AG09319 (cell line): ENCODE measurements around the gene CHD9.

ENCODE experiments used
- DNase-seq: peaks from one replicate; pipeline ENCODE4 v3.0.0-alpha.2; 2010; ENCODE audit warnings: low read depth; ENCODE audit errors: extremely low read depth
- TF ChIP-seq, protein P1 (sequence below): IDR thresholded peaks from 2 replicates; pipeline ENCODE4 v1.5.1; 2011; ENCODE audit warnings: low read depth, mild to moderate bottlenecking, inconsistent platforms, low read length, moderate library complexity

Gene CHD9

DNA sequence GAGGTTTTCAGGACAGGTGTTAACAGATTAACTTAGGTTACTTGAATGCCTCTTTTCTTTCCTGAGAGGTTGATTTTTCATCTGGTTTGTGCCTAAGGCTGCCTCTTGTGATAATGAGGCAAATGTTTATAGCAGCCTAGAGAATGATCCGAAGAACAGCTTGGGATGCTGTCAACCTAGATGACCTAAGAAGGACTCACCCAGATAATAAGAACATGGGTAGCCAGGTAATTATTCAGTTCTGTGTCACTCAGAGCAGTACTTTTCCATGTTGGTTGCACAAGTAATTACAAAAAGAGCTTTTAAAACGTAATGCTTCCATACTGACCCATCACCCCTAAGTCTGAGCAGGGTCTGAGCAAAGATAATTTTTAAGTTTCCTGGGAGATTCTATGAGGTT, 60.3 kb downstream of the CHD9 start:
- TF ChIP-seq, protein P1, sequence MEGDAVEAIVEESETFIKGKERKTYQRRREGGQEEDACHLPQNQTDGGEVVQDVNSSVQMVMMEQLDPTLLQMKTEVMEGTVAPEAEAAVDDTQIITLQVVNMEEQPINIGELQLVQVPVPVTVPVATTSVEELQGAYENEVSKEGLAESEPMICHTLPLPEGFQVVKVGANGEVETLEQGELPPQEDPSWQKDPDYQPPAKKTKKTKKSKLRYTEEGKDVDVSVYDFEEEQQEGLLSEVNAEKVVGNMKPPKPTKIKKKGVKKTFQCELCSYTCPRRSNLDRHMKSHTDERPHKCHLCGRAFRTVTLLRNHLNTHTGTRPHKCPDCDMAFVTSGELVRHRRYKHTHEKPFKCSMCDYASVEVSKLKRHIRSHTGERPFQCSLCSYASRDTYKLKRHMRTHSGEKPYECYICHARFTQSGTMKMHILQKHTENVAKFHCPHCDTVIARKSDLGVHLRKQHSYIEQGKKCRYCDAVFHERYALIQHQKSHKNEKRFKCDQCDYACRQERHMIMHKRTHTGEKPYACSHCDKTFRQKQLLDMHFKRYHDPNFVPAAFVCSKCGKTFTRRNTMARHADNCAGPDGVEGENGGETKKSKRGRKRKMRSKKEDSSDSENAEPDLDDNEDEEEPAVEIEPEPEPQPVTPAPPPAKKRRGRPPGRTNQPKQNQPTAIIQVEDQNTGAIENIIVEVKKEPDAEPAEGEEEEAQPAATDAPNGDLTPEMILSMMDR = no peak
- no peak for DNase-seq

DNA sequence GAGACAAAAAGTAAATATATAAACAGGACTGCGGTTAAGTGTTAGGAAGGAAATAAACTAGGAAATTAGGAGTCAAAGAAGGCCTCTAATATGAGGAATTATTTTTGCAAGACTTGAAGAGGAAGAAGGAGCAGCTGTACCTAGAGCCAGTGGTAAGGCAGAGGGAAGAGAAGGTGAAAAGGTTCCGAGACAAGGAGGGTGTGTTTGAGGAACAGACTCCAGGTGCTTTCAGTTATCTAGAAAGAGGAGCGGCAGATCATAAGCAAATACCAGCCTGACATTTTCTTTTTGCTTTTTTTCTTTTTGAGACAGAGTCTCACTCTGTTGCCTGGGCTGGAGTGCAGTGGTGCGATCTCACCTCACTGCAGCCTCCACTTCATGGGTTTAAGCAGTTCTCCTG, 61.0 kb downstream of the CHD9 start:
- no peak for DNase-seq
- TF ChIP-seq, protein P1 = no peak

DNA sequence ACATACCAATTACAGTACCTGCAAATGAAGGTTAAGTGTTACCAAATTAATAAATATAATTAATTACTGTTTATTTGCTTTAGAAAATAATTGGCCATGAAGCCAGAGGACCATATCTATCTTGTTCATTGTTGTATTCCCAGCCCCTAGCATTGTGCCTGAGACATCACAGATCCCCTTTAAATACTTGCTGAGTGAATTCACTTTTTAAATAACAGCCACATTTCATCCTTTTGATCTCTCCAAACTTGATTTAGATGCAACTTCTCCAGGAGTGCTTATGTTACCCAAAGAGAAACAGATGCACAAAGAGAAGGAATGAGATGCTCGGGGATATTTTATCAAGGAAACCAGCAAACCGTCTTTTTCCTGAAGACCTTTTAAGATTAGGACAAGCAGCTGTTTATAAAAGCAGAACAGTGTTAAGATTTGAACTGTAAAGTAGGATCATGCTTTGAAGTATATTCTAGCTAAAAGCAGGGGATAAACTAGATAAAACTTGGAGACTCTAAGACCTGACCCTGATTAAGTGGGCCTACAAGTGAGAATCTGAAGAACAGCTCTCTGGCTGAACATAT, 66.3 kb downstream of the CHD9 start:
- TF ChIP-seq, protein P1 = no peak

DNA sequence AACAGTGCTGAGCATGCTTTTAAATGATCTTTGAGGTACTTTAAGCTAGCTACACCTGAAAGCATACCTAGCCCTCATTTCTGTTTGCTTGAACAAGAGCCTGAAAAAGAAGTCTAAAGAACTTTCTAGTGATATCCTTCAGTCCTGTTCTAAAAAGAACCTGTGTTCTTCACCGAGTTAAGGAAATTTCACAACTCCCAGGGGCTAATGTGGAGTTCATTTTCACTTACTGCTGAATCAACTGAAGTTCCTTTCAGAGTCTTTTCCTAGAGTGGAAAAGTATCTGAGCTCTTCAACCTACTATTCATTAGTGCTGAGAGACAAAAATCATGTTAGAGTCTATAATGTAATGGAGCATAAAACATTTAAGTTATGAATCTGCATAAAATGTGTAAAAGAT, 66.9 kb downstream of the CHD9 start:
- no peak for DNase-seq

More for the DNA sequence above, 66.3 kb downstream of the CHD9 start:
- no peak for DNase-seq

DNA sequence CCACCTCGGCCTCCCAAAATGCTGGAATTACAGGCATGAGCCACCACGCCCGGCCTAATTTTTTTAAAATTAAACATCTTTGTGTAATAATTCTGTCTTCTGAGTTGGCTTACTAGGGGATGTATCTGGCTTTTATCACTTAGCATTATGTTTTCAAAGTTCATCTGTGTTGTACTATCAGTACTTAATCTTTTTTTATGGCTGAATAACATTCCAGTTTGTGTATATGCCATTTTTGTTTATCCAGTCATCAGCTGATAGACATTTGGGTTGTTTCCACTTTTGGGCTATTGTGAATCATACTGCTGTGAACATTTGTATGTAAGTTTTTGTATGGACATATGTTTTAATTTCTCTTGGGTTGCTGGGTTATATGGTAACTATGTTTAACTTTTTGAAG, 69.0 kb downstream of the CHD9 start:
- DNase-seq = no peak
- TF ChIP-seq, protein P1 = no peak

More for the DNA sequence above, 66.9 kb downstream of the CHD9 start:
- TF ChIP-seq, protein P1 = no peak

DNA sequence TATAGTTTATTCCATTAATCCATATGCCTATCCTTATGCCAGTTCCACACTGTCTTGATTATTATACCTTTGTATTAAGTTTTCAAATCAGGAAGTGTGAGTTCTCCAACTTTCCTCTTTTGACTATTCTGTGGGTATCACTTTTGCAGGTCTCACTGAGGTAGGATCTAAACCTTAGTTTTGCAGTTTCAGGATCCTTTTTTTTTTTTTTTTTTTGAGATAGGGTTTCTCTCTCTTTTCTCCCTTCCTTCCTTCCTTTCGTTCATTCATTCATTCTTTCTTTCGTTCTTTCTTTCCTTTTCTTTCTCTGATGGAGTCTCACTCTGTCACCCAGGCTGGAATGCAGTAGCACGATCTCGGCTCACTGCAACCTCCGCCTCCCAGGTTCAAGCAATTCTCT, 71.6 kb downstream of the CHD9 start:
- TF ChIP-seq, protein P1 = no peak
- no peak for DNase-seq

DNA sequence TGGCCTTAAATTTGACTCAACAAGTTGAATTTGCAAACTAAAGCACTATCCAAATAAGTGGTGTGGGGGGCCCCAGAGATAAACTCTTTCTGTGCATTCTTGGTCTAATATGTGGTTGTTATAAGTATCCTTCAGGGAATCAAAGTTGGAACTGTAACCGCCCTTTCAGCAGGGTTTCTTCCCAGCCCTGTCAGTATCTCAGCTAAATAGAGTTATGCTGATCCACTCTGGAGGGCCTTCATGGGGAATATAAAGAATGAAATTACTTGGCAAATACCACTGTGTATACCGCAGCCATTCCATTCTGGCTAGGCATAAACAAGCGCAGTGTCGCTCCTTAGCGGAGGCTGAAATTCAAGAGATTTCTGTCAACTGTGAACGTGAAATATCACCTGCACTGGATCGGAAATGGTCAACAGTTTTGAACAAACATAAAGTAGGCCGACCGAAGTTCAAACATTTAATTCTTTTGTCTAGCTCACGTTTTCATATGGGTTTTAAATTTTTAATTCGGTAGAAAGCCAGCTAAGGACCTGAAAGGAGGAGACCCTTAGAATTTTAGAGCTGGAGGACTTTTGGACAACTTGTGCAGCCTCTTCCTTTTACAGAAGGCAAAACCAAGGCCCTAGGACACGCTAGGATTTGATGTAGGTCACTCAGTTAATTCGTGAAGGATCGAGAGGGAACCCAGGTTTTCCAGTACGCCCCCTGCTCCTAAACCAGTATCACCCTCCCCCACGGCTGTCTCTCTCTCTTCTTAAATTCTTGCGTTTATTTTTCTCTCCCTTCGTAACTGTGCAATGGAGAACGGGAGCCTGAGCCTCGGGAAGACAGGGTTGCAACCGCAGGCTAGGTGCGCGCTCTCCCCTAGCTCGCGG, 74.7 kb downstream of the CHD9 start:
- DNase-seq = no peak
- TF ChIP-seq, protein P1 = no peak
